Activated CD8-positive, alpha-beta memory T cell treated with anti-CD3 and anti-CD28 coated beads, Interleukin-2, amount 50 U/mL, for 4 hours (primary cell): ENCODE results near the gene TGM5.
"Not testable (repeated sequence)": the region's sequence is repeated elsewhere in the genome, so short reads cannot be mapped to it uniquely, and the experiment has no call there.

ENCODE experiments used
- DNase-seq: peaks from one replicate; pipeline ENCODE4 v3.0.0-alpha.2; 2020

Gene TGM5, protein sequence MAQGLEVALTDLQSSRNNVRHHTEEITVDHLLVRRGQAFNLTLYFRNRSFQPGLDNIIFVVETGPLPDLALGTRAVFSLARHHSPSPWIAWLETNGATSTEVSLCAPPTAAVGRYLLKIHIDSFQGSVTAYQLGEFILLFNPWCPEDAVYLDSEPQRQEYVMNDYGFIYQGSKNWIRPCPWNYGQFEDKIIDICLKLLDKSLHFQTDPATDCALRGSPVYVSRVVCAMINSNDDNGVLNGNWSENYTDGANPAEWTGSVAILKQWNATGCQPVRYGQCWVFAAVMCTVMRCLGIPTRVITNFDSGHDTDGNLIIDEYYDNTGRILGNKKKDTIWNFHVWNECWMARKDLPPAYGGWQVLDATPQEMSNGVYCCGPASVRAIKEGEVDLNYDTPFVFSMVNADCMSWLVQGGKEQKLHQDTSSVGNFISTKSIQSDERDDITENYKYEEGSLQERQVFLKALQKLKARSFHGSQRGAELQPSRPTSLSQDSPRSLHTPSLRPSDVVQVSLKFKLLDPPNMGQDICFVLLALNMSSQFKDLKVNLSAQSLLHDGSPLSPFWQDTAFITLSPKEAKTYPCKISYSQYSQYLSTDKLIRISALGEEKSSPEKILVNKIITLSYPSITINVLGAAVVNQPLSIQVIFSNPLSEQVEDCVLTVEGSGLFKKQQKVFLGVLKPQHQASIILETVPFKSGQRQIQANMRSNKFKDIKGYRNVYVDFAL

DNA sequence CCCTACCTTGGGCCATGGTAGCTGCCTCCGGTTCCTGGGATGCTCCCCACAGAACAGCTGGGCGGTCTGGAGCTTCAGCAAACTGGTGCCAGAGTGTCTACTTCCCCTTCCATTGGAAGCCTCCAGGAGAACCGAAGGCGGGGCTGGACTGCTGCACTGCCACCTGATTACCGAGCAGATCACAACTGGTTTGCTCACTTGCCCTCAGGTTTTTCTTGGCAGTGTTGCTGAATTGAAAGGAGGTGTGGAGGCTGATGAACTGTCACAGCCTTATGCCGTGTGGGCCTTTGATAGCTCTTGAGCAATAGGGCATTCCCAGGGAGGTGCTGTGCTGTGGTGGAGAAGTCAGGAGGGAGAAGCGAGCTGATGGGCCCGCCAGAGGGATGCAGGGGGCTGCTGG lies at the start of gene TGM5:
TSS of gene TGM5 (minus strand) at position 95 of the 400 bp plus-strand sequence. CDS start at position 16, 79 bp downstream.
- DNase-seq, result no peak

DNA sequence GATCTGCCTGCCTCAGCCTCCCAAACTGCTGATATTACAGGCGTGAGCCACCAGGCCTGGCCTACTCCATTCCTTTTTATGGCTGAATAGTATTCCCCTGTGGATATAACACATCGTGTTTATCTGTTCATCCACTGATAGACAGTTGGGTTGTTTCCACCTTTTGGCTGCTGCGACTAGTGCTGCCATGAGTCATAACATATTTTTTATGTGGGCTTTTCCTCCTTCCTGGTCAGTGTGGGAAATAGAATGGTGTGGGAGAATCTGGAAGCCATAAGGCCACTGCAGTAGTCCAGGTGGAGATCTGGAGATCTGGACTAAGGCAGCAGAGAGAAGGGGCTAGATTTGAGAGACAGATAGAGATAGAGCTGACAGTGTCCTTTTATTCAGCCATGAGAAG lies 47.4 kb upstream of the TGM5 start:
- DNase-seq, result no peak

DNA sequence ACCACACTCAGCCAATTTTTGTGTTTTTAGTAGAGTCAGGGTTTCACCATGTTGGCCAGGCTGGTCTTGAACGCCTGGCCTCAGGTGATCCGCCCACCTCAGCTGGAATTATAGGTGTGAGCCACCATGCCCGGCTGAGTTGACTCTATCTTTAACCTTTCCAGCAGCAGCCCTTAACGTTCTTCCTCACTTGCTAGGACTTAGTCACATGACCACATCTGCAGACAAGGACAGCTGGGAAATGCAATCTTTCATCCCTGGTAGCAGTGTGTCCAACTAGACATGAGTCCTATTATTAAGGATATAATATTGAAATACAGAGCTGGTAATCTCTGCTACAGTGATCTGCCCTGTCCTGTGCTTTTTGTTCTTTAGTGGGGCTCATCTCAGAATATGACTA lies 45.6 kb upstream of the TGM5 start:
- no peak for DNase-seq

DNA sequence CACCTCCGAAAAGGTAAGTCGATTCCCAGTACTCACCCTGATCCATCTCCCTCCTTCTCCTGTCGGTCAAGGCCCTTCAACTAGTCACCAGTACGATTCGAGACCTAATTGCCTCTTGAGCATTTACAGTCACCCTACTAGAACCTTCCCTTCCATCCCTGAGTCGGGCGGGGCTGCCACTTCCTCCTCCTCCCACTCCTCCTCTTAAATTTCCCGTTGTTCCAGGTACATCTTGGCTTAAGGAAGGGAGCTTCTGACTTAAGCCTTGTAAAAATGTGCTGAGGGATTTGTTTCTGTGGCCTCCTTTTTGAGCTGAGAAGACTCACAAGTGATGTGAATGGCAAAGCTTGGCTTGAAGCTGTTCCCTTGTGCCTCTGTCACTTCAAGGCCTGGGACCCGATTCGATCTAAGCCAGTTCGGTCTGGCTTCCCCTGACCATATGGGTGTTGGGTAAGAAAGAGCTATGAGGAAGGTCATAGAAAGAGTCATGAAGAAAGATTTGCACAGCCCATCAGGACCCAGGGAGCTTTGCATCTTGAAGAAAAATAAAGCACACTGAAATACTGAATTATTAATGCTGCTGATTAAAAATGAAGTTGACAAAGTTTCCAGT lies 35.6 kb upstream of the TGM5 start, which contains the start of gene TGM7:
TSS of gene TGM7 (minus strand) at position 51 of the 613 bp plus-strand sequence.
- no peak for DNase-seq

DNA sequence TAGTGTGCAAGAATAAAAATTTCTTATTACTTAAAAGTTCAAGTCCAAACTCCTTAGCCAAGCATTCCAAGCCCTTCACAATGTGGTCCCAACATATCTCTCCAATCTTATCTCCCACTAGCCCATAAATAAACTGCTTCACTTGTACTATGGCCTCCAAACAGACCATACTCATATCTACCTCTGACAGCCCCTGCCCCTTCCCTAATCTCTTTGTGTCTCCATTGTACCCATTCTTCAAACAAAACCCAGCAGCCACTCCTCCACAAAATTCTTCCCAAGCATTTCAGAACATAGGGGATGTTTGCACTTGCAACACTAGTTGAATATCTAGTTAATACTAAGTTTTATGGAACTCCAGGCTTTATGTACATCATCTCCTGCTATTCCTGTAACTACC lies 33.2 kb upstream of the TGM5 start:
- no peak for DNase-seq

DNA sequence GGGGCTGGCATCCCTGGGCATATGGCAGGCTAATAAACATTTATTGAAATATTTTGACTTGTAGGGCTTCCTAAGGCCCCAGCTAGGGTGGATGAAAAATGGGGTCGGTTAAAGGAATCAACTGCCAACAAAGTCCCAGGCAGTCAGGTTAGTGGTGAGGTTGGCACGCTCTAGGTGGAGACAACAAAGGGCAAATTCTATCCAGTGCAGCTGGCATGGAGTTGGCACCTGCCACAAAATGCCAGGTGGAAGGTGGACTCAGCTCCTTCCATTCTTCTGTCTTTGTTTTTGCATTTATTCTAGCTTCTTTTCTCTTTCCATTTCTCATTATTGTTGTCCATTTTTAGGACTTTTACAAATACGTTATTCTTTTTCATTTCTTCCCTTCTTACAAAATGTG lies 32.7 kb upstream of the TGM5 start:
- DNase-seq, result no peak

DNA sequence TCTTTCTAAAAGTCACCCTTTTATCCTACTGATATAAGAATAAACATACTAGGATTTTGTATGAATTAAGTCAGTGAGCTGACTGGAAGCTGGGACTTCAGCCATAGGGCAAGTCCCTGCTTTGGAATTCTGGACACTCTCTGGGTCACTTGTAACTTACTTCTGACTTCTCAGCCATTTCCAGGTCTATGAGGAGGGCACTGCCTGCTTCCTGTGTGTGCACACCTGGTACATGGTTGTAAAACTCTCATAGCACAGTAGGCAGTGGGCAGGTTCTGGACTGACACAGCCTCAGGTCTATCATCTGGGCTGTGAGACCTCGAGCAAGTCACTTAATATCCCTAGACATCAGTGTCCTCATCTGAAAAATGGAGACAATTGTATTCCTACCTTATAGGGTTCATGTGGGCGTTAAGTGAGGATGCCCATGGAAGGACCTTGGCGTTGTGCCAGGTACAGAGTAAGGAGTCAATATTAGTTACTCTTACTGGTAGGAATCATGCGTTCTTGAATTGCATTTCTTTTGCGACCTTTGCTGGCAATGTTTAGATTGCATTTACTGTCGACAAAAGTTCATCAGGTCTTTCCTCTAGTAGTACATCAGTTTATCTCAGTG lies 27.5 kb upstream of the TGM5 start:
- DNase-seq, result no peak

DNA sequence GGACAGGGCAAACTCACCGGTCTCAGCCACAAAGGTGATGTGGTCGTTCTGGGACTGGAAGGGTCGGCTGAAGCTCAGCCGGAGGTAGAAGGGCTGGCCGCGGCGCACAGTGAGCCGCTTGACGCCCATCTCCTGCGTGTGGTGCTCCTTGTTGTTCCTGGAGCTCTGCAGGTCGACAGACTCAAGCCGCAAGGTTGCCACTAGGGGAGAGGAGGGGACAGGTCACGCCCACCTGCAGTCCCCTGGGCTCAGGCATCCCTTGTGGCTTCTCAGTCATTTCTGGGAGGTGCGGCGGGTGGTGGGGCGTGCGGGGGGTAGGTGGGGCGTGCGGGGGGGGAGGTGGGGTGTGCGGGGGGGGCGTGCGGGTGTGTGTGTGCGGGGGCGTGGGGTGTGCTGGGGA lies 26.7 kb upstream of the TGM5 start:
- DNase-seq, result no peak

DNA sequence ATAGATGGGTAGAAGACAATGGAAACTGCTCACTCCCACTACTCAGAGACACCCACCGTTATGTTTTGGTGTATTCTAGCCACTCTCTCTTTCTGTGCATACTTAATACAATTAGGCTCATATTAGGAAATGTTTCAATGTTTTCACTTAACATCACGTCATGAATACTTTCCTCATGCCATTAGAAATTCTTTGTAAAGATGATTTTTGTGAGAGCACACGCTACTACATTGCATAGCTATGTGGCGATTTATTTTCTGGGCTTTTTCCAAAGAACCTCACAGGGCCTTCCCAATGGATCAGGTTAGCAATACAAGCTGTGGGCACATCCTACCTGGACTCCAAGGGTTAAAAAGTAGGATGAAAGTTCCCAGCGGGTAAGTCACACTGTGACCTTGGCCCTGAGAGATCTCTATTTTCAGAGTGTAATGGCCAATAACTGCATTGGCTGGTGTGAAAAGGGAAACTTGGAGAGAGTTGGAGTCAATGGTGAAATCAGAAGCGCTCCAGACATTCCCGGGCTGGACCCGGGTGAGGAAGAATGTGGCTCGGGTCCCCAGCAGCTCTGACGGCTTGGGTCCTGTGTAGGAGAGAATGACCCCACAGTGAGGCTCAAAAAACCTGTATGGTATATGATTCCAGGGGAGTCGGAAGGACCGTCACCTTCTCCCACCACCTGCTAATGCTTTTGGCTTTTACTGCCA lies 25.8 kb upstream of the TGM5 start:
- DNase-seq, result no peak

DNA sequence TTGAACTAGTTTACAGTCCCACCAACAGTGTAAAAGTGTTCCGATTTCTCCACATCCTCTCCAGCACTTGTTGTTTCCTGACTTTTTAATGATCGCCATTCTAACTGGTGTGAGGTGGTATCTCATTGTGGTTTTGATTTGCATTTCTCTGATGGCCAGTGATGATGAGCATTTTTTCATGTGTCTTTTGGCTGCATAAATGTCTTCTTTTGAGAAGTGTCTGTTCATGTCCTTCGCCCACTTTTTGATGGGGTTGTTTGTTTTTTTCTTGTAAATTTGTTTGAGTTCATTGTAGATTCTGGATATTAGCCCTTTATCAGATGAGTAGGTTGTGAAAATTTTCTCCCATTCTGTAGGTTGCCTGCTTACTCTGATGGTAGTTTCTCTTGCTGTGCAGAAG lies 22.9 kb upstream of the TGM5 start:
- not testable (repeated sequence) for DNase-seq

DNA sequence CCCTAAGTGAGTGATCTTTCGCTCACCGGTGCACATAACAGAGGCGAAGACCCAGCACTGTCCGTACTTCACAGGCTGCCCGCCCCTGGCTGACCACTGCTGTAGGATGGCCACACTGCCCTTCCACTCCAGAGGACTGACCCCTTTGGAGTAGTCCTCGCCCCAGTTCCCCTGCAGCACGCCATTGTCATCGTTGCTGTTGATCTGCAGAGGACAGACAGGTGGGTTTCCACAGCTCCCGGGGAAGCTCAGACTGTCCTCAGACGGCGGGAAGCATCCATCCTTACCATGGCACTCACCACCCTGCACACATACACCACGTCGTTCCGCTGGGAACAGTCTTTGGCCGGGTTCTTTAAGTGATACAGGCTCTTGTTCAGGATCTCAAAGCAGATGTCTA lies 20.5 kb upstream of the TGM5 start:
- DNase-seq, result no peak

DNA sequence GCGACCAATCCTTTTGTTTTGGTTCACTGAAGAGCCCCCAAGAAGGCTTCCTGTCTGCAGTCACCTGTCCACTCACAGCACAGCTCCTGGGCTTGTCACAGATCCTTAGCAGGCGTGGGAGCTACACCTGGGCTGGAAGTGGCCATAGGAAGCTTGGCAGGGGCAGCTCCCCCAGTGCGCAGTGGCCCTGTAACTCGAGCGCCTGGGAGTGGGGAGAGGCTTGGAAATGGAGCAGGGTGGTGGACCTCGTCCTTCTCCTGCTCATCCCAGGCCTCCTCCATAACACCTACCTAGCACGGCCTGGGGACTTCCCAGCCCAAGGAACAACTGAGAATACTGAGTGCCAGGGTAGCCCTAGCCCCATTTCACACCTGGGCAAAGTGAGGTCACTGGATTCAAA lies 19.3 kb upstream of the TGM5 start:
- DNase-seq, result no peak

DNA sequence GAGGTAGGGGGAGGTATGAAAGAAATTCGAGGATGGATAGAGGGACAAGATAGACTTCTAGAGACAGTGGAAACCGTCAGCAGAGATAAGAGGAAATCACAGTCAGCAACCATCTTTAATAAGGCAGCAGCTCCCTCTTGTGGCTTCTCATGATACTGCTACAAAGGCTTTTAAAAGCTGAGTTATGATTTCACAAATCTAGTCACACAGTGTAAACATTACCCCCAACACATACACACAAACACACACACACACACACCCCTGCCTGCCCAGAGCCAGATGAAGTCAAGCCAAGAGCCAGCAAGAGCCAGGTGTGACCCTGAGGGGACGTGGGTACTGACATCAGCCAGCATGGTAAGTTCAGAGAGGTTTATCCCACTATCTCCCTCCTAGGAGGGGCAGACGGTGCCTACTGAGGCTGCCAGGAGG lies 18.9 kb upstream of the TGM5 start:
- peak; percentile 48 for DNase-seq

DNA sequence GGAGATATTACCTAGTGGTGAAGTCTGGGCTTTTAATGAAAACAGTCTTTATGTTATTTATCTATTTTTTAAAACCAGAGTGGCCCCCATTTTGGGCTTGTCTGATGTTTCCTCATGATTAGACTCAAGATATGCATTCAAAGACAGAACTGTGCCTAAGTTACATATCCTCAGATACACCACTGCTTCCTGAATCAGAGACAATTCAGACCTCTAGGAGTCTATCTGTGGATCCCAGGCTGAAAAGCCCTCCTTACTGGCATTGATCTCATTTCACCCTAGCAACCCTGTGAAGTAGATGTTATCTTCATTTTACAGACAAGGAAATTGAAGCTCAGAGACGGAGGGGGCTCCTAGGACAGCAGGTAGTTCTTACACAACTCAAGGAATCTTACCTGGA lies 16.8 kb upstream of the TGM5 start:
- no peak for DNase-seq

DNA sequence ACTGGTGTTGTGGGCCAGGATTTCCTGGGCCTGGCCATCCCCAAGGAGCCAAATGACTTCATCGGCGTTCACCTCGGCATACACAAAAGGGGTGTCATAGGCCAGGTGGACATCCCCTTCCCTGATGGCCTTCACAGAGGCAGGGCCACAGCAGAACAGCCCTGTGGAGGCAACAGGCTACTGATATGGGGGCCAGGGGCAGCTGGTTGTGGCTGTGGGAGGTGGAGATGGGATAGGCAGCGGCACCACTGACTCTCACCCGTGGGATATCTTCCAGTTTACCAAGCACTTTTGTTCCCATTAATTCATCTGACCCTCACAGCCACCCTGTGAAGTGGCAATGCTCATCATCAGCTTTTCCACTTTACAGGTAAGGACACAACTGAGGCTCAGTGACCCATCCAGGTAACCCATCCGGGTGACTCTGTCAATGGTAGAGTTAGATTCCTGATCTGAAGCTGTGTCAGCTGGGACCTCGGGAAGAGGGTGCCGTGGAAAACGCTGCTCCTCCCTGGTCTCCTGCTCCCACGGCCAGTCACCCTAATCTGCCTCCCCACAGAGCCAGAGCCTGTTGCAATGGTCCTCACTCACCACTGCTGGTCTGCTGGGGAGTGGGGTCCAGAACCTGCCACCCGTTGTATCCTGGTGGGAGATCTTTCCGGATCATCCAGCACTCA lies 15.3 kb upstream of the TGM5 start:
- no peak for DNase-seq

DNA sequence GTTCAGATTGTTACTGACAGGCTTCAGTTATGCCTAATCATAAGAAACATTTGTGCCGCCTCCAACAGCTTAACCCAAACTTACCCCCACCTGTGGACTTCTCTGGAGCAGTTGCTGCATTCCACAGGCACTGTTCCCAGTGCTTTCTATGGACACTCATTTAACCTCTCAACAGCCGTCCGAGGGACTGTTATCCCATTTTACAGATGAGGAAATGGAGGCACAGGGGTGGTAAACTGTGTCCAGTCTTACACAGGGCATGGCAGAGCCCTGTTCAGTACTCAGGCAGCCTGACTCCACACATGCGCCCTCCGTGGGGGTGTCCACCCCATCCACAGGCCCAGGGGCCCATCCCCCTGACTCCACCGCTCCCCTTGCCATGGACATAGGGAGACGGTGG lies 14.3 kb upstream of the TGM5 start:
- no peak for DNase-seq

DNA sequence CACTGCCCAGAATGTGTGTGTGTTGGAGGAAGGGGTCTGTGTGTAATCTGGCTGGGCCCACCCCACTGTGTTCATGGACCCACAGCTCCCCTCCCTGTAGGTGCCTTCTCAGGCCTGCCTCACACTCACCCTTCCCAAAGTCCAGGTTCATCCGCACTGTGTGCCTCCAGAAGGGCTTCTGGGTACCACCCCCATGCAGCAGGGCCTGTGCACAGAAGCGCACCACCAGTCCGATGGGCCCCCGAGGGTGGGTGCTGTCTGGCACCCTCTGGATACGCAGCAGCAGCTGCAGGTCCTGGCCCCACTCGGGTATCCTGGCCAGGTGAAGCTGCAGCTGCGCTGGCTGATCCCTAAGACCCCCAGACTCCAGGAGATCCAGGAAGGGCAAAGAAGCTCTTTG lies 12.8 kb upstream of the TGM5 start:
- no peak for DNase-seq

DNA sequence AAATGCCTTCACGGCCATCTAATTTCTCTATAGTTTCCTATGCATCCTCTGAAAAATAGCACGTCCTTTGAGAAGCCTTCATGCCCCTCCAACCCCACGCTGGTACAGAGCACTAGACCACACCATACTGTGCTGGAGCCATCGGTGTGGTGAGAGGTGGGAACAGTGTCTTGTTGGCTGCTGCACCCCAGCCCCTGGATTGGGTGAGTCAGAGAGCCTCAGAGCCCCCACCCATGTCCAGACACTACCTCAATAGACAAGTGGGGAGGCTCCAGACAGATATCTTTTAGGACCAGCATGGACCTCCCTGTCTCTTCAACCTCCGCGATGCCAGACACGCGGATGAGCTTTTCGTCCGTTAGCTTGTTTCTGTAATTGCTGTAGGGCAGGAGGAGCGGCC lies 12.1 kb upstream of the TGM5 start:
- no peak for DNase-seq

DNA sequence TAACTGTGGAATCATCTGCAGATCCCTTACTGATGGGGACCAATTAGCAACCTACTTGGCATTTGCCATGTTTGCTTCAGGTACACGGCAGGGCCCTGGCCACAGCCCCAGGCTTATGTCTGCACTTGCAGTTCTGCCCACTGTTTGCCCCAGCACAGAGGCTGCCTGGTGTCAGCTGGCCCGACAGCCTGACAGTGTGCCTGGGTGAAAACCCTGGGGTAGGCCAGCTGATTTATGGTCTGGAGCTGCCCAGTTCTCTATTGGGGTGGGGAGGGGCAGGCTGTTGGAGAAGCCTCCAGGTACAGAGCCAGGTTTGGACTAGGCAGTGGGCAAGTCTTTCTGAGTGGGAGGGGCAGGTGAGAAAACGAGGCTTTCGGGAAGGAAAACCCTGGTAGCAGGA lies 11.2 kb upstream of the TGM5 start:
- DNase-seq, result no peak

DNA sequence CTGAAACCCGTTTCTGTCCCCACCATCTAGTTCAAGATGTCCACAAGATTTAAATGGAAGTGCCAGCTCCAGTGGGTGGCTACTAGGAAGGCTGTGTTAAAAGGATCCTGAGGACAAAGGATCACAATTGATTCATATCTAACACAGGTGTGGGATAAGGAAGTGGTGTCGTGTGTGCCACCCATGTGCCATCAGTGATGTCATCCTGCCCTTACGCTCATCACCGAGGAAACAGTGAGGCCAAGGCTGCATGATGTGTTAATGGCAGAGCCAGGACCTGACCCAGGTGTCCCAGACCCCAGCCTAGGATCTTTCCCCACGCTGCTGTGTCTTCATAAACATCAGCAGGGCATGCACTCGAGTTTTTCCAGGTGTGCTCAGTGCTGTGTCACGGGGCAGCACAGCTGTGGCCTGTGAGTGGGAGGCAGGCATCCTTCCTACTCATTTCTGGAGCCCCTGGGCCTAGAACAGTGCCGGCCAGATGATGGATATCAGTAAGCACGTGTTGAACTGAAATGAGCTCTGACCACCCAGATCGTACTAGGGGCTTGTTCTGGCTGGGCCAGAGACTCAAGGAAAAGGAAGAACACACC lies 10.6 kb upstream of the TGM5 start:
- no peak for DNase-seq

DNA sequence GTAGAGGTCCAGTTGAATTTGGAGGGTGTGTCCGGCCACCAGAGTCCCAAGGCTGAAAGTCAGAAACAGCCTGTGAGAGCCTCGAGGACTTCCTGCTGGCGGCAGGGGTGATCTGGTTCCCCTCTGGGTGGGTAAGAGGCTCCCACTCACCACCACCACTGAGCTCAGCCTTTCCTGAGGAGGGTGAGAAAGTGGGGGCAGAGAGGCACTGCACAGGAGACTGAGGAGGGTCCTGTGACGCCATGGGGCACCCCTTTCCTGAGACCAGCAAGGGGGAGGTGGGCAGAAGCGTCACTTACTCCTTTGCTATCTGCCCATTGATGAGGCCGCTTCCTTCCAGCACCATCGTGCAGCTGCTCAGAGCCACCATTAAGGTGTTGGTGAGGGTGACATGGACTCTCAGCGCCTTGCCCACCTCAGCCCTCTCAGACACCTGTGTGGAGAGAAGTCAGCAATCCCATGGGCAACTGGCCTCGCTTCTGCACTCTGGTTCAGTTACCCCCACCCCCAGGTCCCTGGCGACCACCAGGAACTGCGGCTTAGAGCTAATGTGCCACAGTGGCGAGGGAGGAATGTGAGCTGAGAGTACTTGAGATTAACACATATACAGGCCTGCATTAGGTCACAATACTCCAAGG lies 10.0 kb upstream of the TGM5 start:
- no peak for DNase-seq
